Mesenchymal stem cell (in vitro differentiated cells and primary cell): ENCODE results near the gene AHCYL1.

ENCODE experiments used
- DNase-seq: peaks from one replicate; pipeline ENCODE4 v3.0.0-alpha.2; 2013
- H2AFZ ChIP-seq: one replicate; pipeline ENCODE4 v1.6.1; 2013; ENCODE audit warnings: low read depth, mild to moderate bottlenecking, control low read depth, inconsistent platforms, low read length, moderate library complexity
- H2AK5ac ChIP-seq: 2 replicates; pipeline ENCODE4 v1.6.1; 2013; ENCODE audit warnings: low read length, moderate library complexity, mild to moderate bottlenecking, inconsistent platforms; ENCODE audit not compliant: severe bottlenecking
- H2BK120ac ChIP-seq: one replicate; pipeline ENCODE4 v1.6.1; 2013; ENCODE audit warnings: low read depth, mild to moderate bottlenecking, inconsistent platforms, low read length, moderate library complexity
- H2BK12ac ChIP-seq, 2 experiments: one replicate each; pipeline ENCODE4 v1.6.1; 2013; ENCODE audit warnings: inconsistent platforms in 2 of 2, low read length in 2 of 2, mild to moderate bottlenecking in 2 of 2, moderate library complexity in 2 of 2, control low read depth in 1 of 2
- H2BK15ac ChIP-seq: one replicate; pipeline ENCODE4 v1.6.1; 2013; ENCODE audit warnings: mild to moderate bottlenecking, low read depth, inconsistent platforms; ENCODE audit not compliant: poor library complexity, severe bottlenecking
- H2BK5ac ChIP-seq: 2 replicates; pipeline ENCODE4 v1.6.1; 2013; ENCODE audit warnings: low read depth, mild to moderate bottlenecking, low read length, control low read depth, inconsistent platforms; ENCODE audit not compliant: poor library complexity, severe bottlenecking
- H3K14ac ChIP-seq, 2 experiments: one replicate each; pipeline ENCODE4 v1.6.1; 2013; ENCODE audit warnings: inconsistent platforms in 2 of 2, low read length in 2 of 2, control low read depth in 1 of 2, mild to moderate bottlenecking in 1 of 2, moderate library complexity in 1 of 2
- H3K18ac ChIP-seq, 2 experiments: one replicate each; pipeline ENCODE4 v1.6.1; 2013; ENCODE audit warnings: inconsistent platforms in 2 of 2, low read length in 2 of 2, control low read depth in 1 of 2, low read depth in 1 of 2, mild to moderate bottlenecking in 1 of 2
- H3K23ac ChIP-seq, 2 experiments: one replicate each; pipeline ENCODE4 v1.6.1; 2013; ENCODE audit warnings: inconsistent platforms in 2 of 2, low read length in 2 of 2, mild to moderate bottlenecking in 2 of 2, moderate library complexity in 2 of 2, control low read depth in 1 of 2
- H3K27ac ChIP-seq: 2 replicates; pipeline ENCODE4 v1.5.1; 2013; ENCODE audit warnings: mild to moderate bottlenecking, moderate library complexity, low read length, control low read depth, inconsistent platforms; ENCODE audit not compliant: poor library complexity, severe bottlenecking
- H3K27me3 ChIP-seq, 2 experiments: 2 replicates each; pipeline versions ENCODE4 v1.6.1 to v1.7.0; 2013; ENCODE audit warnings: low read length in 2 of 2, mild to moderate bottlenecking in 2 of 2, moderate library complexity in 2 of 2, control low read depth in 1 of 2, inconsistent platforms in 1 of 2; ENCODE audit not compliant: control insufficient read depth in 1 of 2, insufficient read depth in 1 of 2
- H3K36me3 ChIP-seq, 2 experiments: 2 replicates each; pipeline versions ENCODE4 v1.6.1 to v1.7.0; 2013; ENCODE audit warnings: low read length in 2 of 2, control low read depth in 1 of 2, inconsistent platforms in 1 of 2, low read depth in 1 of 2, mild to moderate bottlenecking in 1 of 2; ENCODE audit not compliant: insufficient read depth in 2 of 2, control insufficient read depth in 1 of 2
- H3K4ac ChIP-seq, 2 experiments: one replicate each; pipeline ENCODE4 v1.6.1; 2013; ENCODE audit warnings: inconsistent platforms in 2 of 2, low read length in 2 of 2, mild to moderate bottlenecking in 2 of 2, moderate library complexity in 2 of 2, control low read depth in 1 of 2, low read depth in 1 of 2
- H3K4me1 ChIP-seq: 2 replicates; pipeline ENCODE4 v1.6.1; 2013; ENCODE audit warnings: low read depth, low read length, control low read depth; ENCODE audit not compliant: control insufficient read depth, insufficient read depth
- H3K4me2 ChIP-seq: 2 replicates; pipeline ENCODE4 v1.6.1; 2013; ENCODE audit warnings: low read length, mild to moderate bottlenecking, inconsistent platforms; ENCODE audit not compliant: poor library complexity, severe bottlenecking
- H3K4me3 ChIP-seq, 2 experiments: 2 replicates each; pipeline versions ENCODE4 v1.5.1 to v1.7.0; 2013; ENCODE audit warnings: low read length in 2 of 2, mild to moderate bottlenecking in 2 of 2, control low read depth in 1 of 2, low read depth in 1 of 2; ENCODE audit not compliant: insufficient read depth in 1 of 2
- H3K79me1 ChIP-seq: replicated peaks from 2 replicates; pipeline ENCODE4 v1.6.1; 2013; ENCODE audit warnings: mild to moderate bottlenecking, control low read depth, low read length, inconsistent platforms; ENCODE audit not compliant: poor library complexity, severe bottlenecking
- H3K9ac ChIP-seq: 2 replicates; pipeline ENCODE4 v1.7.0; 2013; ENCODE audit warnings: mild to moderate bottlenecking, low read length, moderate library complexity
- H3K9me3 ChIP-seq: 2 replicates; pipeline ENCODE4 v1.7.0; 2013; ENCODE audit warnings: mild to moderate bottlenecking, low read length; ENCODE audit not compliant: control insufficient read depth
- H4K8ac ChIP-seq: one replicate; pipeline ENCODE4 v1.6.1; 2013; ENCODE audit warnings: inconsistent platforms, mild to moderate bottlenecking, low read length, moderate library complexity
- H4K91ac ChIP-seq: one replicate; pipeline ENCODE4 v1.6.1; 2013; ENCODE audit warnings: mild to moderate bottlenecking, low read length, inconsistent platforms
- WGBS: methylation state at CpG from one replicate; pipeline ENCODE4 v1.1.7; 2013; ENCODE audit warnings: mixed read lengths; 5-methylcytosine and 5-hydroxymethylcytosine counted together

AHCYL1 gene

GRCh38 chr1:109954041-109954512 lies 30.5 kb upstream of the AHCYL1 start:
- H3K27me3 ChIP-seq: no peaks in the 10 kb centered on the region
- H3K23ac ChIP-seq: no peak overlapping the region
- no peak overlapping the region for H4K8ac ChIP-seq
- no peak overlapping the region for H3K4me2 ChIP-seq
- H2BK15ac ChIP-seq: no peak overlapping the region
- H2BK5ac ChIP-seq: no peak overlapping the region
- no peak overlapping the region for H4K91ac ChIP-seq
- no peaks in the 10 kb centered on the region for H3K79me1 ChIP-seq
- DNase-seq: peak; percentile 62
- peak overlapping the region; percentile 3 to 48 for H3K18ac ChIP-seq
- H3K36me3 ChIP-seq: no peaks in the 10 kb centered on the region
- H2AFZ ChIP-seq: no peak overlapping the region
- H3K4me1 ChIP-seq: peaks cover 2% of the 10 kb centered on the region
- H2BK120ac ChIP-seq: no peak overlapping the region
- no peaks in the 10 kb centered on the region for H3K9me3 ChIP-seq
- no peak overlapping the region for H2BK12ac ChIP-seq
- peak overlapping the region in 1 of 2 experiments; percentile 67 for H3K4ac ChIP-seq
- 0% methylated on average over 1 of the region's 1 CpG for WGBS
- H3K14ac ChIP-seq: no peak overlapping the region
- no peak overlapping the region for H3K4me3 ChIP-seq
- no peak overlapping the region for H3K27ac ChIP-seq
- no peak overlapping the region for H2AK5ac ChIP-seq
- H3K9ac ChIP-seq: no peak overlapping the region

GRCh38 chr1:109959632-109959973 lies 25.0 kb upstream of the AHCYL1 start:
- Histone ChIP-seq H3K27ac (peak overlapping the region; percentile 95), H3K4ac (no peak overlapping the region), H2BK15ac (no peak overlapping the region), H2AFZ (no peak overlapping the region), H4K91ac (peak overlapping the region; percentile 57), H3K4me1 (peaks cover 6% of the 10 kb centered on the region), H3K14ac (no peak overlapping the region), H3K9me3 (no peaks in the 10 kb centered on the region), H2AK5ac (peak overlapping the region; percentile 66), H3K79me1 (no peaks in the 10 kb centered on the region), H3K18ac (peak overlapping the region; percentile 16 to 55), H2BK5ac (peak overlapping the region; percentile 84), H3K36me3 (no peaks in the 10 kb centered on the region), H3K4me3 (no peak overlapping the region), H2BK120ac (no peak overlapping the region), H3K9ac (peak overlapping the region; percentile 54), H2BK12ac (peak overlapping the region; percentile 76 to 80), H4K8ac (no peak overlapping the region), H3K4me2 (no peak overlapping the region), H3K27me3 (no peaks in the 10 kb centered on the region), H3K23ac (no peak overlapping the region)
- DNase-seq: no peak
- WGBS: 0% methylated on average over 1 of the region's 1 CpG

GRCh38 chr1:109959974-109960744 lies 24.4 kb upstream of the AHCYL1 start:
- no peak overlapping the region for H3K14ac ChIP-seq
- no peaks in the 10 kb centered on the region for H3K27me3 ChIP-seq
- no peak overlapping the region for H3K4ac ChIP-seq
- H2AK5ac ChIP-seq: no peak overlapping the region
- peak overlapping the region; percentile 92 for H2BK120ac ChIP-seq
- no peak overlapping the region for H2AFZ ChIP-seq
- peak overlapping the region; percentile 41 for H4K8ac ChIP-seq
- no peaks in the 10 kb centered on the region for H3K9me3 ChIP-seq
- no peaks in the 10 kb centered on the region for H3K79me1 ChIP-seq
- peak overlapping the region; percentile 54 for H3K9ac ChIP-seq
- peak overlapping the region; percentile 45 to 50 for H2BK12ac ChIP-seq
- H4K91ac ChIP-seq: peak overlapping the region; percentile 15
- peaks cover 6% of the 10 kb centered on the region for H3K4me1 ChIP-seq
- no peak overlapping the region for H2BK5ac ChIP-seq
- H3K23ac ChIP-seq: no peak overlapping the region
- WGBS: 24% methylated on average over 5 of the region's 7 CpGs
- H3K4me3 ChIP-seq: no peak overlapping the region
- DNase-seq: peak; percentile 66
- peak overlapping the region; percentile 95 for H3K27ac ChIP-seq
- H3K4me2 ChIP-seq: peak overlapping the region; percentile 63
- no peak overlapping the region for H2BK15ac ChIP-seq
- no peaks in the 10 kb centered on the region for H3K36me3 ChIP-seq
- H3K18ac ChIP-seq: peak overlapping the region in 1 of 2 experiments; percentile 83

- Histone ChIP-seq H3K23ac (no peak overlapping the region), H3K18ac (peak overlapping the region in 1 of 2 experiments; percentile 83), H3K4ac (no peak overlapping the region), H3K27ac (peak overlapping the region; percentile 95), H4K91ac (no peak overlapping the region), H3K14ac (no peak overlapping the region), H4K8ac (no peak overlapping the region), H3K9me3 (no peaks in the 10 kb centered on the region), H3K36me3 (no peaks in the 10 kb centered on the region), H3K4me3 (no peak overlapping the region), H3K27me3 (no peaks in the 10 kb centered on the region), H2BK15ac (no peak overlapping the region), H3K4me1 (peaks cover 6% of the 10 kb centered on the region), H2AK5ac (no peak overlapping the region), H2BK120ac (peak overlapping the region; percentile 92), H2BK5ac (no peak overlapping the region), H3K79me1 (no peaks in the 10 kb centered on the region), H2AFZ (no peak overlapping the region), H3K9ac (no peak overlapping the region), H2BK12ac (no peak overlapping the region), H3K4me2 (no peak overlapping the region)
- DNase-seq: no peak
- WGBS: 42% methylated on average over 1 of the region's 1 CpG
Measured at GRCh38 chr1:109960745-109961094, 23.8 kb upstream of the AHCYL1 start.
